ENCODE data around the gene MEFV. TPM values are rescaled to one million over a fixed set of nuclear protein-coding genes. Genes with fewer than 3 reads are reported as not detected.
"Not testable (repeated sequence)": the region's sequence is repeated elsewhere in the genome, so short reads cannot be mapped to it uniquely, and the experiment has no call there.

The MEFV gene
- total RNA-seq, 1 experiment from 2014 or later: 0.46 TPM

- intact Hi-C loops (cut with micrococcal nuclease; ENCODE audit: unreplicated experiment) (no loop called here), in situ Hi-C loops (cut with HindIII; ENCODE audit: low pct_unique_long_range_greater_than_20kb, low sequenced_read_pairs) (no loop called here)
- ChIA-PET POLR2A (interaction anchor here (0.6 kb wide), 1 partner anchor 60 kb away, joined by 7 read pairs; no protein-coding TSS in a partner anchor), CTCF (no interaction called here)
- Histone ChIP-seq H3K4me1 (ENCODE audit: control insufficient read depth, insufficient read depth, low read length) (no peaks in the 10 kb centered on the region), H3K36me3 (ENCODE audit: control insufficient read depth, insufficient read depth, low read length) (no peaks in the 10 kb centered on the region), H3K27me3 (ENCODE audit: control insufficient read depth, insufficient read depth, low read length) (no peaks in the 10 kb centered on the region), H3K9me3 (ENCODE audit: control insufficient read depth, insufficient read depth, low read depth, low read length) (no peaks in the 10 kb centered on the region), H3K4me3 (ENCODE audit: low read depth in 2 of 2, low read length in 2 of 2) (no peak overlapping the region), H3K27ac (ENCODE audit: low read length) (no peak overlapping the region)
- no peak for TF ChIP-seq POLR2AphosphoS5 (IDR thresholded peaks at IDR 0.05; ENCODE audit: low read depth, low read length)
- DNase-seq (ENCODE audit: low read depth, low spot score) (no peak), ATAC-seq (no peak)
- no TSS peak for BruUV-seq (replicated peaks)
These were observed 49.1 kb downstream of the MEFV start for GRCh38 chr16:3207086-3207953.

DNA sequence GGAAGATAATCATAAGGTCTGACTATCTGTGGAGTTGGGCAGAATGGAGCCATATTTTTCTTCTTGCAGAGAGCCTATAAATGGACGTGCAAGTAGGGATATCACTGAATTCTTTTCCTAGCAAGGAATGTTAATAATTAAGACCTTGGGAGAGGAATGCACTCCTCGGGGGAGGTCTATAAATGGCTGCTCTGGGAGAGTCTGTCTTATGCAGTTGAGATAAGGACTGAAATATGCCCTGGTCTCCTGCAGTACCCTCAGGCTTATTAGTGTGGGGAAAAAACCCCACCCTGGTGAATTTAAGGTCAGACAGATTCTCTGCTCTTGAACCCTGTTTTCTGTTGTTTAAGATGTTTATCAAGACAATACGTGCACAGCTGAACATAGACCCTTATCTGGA lies 50.5 kb downstream of the MEFV start:
- H3K4me3 ChIP-seq (ENCODE audit: low read depth in 2 of 2, low read length in 2 of 2); DNase-seq (ENCODE audit: low read depth, low spot score); H3K36me3 ChIP-seq (ENCODE audit: control insufficient read depth, insufficient read depth, low read length); H3K27me3 ChIP-seq (ENCODE audit: control insufficient read depth, insufficient read depth, low read length); in situ Hi-C loops (cut with HindIII; ENCODE audit: low pct_unique_long_range_greater_than_20kb, low sequenced_read_pairs); H3K9me3 ChIP-seq (ENCODE audit: control insufficient read depth, insufficient read depth, low read depth, low read length); CTCF ChIA-PET; POLR2A ChIA-PET; ATAC-seq; BruUV-seq (replicated peaks); H3K4me1 ChIP-seq (ENCODE audit: control insufficient read depth, insufficient read depth, low read length); intact Hi-C loops (cut with micrococcal nuclease; ENCODE audit: unreplicated experiment); H3K27ac ChIP-seq (ENCODE audit: low read length): not testable (repeated sequence)

DNA sequence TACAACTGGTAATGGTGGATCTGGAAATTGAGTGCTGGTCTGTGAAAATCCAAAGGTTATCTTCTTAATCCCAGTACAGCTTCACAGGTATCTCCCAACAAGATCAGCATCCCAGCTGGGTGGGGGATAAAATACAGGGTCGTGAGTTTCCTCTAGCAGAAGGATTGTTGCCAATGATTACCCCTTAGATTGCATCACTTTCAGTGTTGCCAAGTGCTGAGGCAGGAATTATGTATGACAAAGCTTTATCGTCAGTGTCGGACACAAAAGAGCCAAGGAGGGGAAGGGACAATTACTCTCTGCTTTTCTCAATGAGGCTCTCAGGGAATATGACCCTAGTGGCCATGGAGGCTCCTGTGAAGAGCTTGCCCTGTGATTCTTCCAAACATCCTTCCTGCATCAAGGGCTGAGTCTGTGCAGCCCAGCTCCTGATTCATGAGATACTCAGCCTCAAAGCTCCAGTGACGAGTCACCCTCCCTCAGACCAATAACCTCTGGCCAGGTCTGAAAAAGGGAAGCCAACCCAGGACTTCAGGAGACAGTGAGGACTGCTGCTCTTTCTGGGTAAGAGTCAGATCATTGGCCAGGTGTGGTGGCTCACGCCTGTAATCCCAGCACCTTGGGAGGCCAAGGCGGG lies 53.4 kb downstream of the MEFV start:
- H3K9me3 ChIP-seq (ENCODE audit: control insufficient read depth, insufficient read depth, low read depth, low read length): no peaks in the 10 kb centered on the region
- H3K27ac ChIP-seq (ENCODE audit: low read length): no peak overlapping the region
- no peak for TF ChIP-seq TCF7L2 (IDR thresholded peaks at IDR 0.05; ENCODE audit: low read depth, low read length)
- TF ChIP-seq, protein P1, sequence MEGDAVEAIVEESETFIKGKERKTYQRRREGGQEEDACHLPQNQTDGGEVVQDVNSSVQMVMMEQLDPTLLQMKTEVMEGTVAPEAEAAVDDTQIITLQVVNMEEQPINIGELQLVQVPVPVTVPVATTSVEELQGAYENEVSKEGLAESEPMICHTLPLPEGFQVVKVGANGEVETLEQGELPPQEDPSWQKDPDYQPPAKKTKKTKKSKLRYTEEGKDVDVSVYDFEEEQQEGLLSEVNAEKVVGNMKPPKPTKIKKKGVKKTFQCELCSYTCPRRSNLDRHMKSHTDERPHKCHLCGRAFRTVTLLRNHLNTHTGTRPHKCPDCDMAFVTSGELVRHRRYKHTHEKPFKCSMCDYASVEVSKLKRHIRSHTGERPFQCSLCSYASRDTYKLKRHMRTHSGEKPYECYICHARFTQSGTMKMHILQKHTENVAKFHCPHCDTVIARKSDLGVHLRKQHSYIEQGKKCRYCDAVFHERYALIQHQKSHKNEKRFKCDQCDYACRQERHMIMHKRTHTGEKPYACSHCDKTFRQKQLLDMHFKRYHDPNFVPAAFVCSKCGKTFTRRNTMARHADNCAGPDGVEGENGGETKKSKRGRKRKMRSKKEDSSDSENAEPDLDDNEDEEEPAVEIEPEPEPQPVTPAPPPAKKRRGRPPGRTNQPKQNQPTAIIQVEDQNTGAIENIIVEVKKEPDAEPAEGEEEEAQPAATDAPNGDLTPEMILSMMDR (IDR thresholded peaks at IDR 0.05): no peak
- TF ChIP-seq POLR2AphosphoS5 (IDR thresholded peaks at IDR 0.05; ENCODE audit: low read depth, low read length): no peak
- no peak for TF ChIP-seq SIN3A (IDR thresholded peaks at IDR 0.05; ENCODE audit: borderline replicate concordance, insufficient read depth, low read depth, low read length)
- TF ChIP-seq, protein P2, sequence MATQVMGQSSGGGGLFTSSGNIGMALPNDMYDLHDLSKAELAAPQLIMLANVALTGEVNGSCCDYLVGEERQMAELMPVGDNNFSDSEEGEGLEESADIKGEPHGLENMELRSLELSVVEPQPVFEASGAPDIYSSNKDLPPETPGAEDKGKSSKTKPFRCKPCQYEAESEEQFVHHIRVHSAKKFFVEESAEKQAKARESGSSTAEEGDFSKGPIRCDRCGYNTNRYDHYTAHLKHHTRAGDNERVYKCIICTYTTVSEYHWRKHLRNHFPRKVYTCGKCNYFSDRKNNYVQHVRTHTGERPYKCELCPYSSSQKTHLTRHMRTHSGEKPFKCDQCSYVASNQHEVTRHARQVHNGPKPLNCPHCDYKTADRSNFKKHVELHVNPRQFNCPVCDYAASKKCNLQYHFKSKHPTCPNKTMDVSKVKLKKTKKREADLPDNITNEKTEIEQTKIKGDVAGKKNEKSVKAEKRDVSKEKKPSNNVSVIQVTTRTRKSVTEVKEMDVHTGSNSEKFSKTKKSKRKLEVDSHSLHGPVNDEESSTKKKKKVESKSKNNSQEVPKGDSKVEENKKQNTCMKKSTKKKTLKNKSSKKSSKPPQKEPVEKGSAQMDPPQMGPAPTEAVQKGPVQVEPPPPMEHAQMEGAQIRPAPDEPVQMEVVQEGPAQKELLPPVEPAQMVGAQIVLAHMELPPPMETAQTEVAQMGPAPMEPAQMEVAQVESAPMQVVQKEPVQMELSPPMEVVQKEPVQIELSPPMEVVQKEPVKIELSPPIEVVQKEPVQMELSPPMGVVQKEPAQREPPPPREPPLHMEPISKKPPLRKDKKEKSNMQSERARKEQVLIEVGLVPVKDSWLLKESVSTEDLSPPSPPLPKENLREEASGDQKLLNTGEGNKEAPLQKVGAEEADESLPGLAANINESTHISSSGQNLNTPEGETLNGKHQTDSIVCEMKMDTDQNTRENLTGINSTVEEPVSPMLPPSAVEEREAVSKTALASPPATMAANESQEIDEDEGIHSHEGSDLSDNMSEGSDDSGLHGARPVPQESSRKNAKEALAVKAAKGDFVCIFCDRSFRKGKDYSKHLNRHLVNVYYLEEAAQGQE (IDR thresholded peaks at IDR 0.05; ENCODE audit: insufficient read depth in 1 of 2, low read depth in 2 of 2, low read length in 1 of 2): no peak
- intact Hi-C loops (cut with micrococcal nuclease; ENCODE audit: unreplicated experiment): no loop called here
- ATAC-seq (no peak), DNase-seq (ENCODE audit: low read depth, low spot score) (no peak)
- H3K36me3 ChIP-seq (ENCODE audit: control insufficient read depth, insufficient read depth, low read length): no peaks in the 10 kb centered on the region
- no peak overlapping the region for H3K4me3 ChIP-seq (ENCODE audit: low read depth in 2 of 2, low read length in 2 of 2)
- in situ Hi-C loops (cut with HindIII; ENCODE audit: low pct_unique_long_range_greater_than_20kb, low sequenced_read_pairs): no loop called here
- H3K27me3 ChIP-seq (ENCODE audit: control insufficient read depth, insufficient read depth, low read length): no peaks in the 10 kb centered on the region
- no TSS peak for BruUV-seq (replicated peaks)
- CTCF ChIA-PET: interaction anchor here (0.6 kb wide), 1 partner anchor 158 kb away, joined by 4 read pairs; no protein-coding TSS in a partner anchor
- POLR2A ChIA-PET: interaction anchor here (0.6 kb wide), 1 partner anchor 292 kb away, joined by 4 read pairs; no protein-coding TSS in a partner anchor
- no peaks in the 10 kb centered on the region for H3K4me1 ChIP-seq (ENCODE audit: control insufficient read depth, insufficient read depth, low read length)
